SH-SY5Y (cell line): Measurements from ENCODE around the gene TNIK.

Experiments used
- GATA2 ChIP-seq: IDR thresholded peaks from 2 replicates; pipeline ENCODE4 v1.6.1; 2011; ENCODE audit warnings: mild to moderate bottlenecking, low read depth, low read length
- GATA3 ChIP-seq: IDR thresholded peaks from 2 replicates; pipeline ENCODE4 v1.6.1; 2011; ENCODE audit warnings: low read depth, mild to moderate bottlenecking, low read length, moderate library complexity

Gene TNIK

DNA sequence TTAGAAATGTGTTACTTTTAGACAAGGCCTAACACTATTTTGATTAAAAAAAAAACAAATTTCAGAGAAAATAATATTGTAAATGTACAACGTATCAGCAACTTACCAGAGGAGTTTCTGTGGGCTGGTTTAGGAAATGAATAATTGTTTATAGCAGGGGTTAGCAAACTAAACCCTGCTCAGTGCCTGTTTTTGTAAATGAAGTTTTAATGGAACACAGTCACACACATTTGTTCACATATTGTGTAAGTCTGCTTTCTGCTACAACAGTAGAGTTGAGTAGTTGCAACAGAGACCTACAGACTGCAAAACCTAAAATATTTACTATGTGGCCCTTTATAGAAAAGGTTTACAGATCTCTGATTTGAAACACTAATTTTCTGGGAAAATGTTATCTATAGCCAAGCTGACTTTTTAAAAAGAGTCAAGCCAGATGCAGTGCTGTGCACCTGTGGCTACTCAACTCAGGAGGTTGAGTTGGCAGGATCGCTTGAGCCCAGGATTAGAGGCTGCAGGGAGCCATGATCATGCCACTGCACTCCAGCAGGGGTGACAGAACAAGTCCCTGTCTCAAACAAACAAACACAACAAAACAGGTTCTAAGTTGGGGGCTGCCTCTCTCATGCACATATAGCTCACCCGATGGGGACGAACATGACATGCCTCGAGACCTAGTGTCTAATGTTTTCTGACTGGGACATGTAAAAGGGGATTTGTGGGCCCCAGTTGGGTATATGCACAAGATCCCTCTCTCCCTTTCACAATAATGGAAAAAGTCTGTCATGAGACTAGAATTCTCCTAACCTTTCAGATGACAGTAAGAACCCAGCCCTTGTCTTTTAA is 182.5 kb downstream of the TNIK start:
- TF ChIP-seq GATA2 = no peak
- TF ChIP-seq GATA3 = no peak

DNA sequence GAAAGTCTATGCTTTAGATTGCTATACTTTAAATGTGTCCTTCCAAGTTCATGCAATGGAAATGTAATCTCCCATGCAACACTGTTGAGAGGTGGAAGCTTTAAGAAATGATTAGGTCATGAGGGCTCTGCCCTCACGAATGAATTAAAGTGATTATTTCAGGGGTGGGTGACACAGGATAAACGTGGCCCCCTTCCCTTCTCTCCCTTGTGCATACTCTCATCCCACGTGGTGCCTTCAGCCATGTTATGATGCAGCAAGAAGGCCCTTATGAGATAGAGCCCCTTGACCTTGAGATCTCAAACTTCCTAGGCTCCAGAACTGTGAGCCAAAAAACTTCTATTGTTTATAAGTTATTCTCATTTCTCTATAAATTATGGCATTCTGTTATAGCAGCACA is 183.3 kb downstream of the TNIK start:
- TF ChIP-seq GATA2 = no peak
- no peak for TF ChIP-seq GATA3

DNA sequence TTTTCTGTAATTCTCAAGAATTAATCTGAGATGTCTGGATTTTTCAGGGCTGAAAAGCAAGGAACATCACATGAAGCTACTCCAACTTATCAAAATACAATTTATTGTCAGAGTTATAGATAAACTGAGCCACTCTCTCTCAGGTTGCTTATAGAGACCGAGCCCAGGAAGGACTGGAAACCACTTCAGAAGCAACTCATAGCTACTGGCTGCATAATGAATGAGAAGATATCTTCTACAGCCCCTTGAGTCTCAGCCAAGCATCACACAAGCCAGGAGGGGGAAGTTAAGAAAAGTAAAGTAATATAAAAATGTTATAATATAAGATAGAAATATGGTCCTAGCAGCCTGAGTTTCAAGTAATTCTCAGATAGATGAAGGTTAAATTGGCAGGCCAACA is 186.0 kb downstream of the TNIK start:
- TF ChIP-seq GATA2 = no peak
- no peak for TF ChIP-seq GATA3

DNA sequence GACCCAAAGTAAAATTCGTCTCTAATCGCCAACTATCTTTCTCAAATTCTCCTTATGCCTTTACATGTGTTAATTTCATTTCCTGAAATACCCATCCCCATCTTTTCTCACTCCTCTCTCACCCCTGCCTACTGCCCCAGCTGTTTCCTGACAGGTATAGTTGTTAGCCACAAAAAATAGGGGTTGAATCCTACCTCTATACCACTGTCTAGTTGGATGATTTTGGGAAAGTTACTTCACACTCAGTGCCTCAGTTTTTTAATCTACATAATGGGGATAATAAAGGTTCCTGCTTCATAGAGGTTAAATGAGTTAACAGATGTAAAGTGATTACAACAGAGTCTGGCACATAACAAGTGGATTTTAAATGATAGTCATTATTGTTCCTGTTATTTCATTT is 189.7 kb downstream of the TNIK start:
- no peak for TF ChIP-seq GATA3
- TF ChIP-seq GATA2 = no peak

DNA sequence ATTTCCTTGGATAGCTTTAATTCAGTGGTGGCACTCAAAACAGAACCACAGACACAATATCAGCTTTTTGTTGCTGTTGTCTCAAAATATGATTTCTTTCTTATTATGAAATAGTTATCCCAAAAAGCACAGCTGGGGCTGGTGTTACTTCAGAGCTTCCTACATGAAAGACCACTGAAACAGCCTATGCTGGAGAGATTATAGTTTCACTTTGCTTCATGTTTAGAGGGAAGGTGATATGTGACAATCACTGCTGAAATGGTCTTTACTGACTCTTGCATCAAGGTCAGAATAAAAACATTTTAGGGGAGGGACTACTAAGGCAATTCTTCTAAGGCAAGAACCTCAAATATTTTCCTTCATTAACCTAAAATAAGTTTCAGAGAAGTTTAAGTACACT is 190.7 kb downstream of the TNIK start:
- no peak for TF ChIP-seq GATA3
- no peak for TF ChIP-seq GATA2

DNA sequence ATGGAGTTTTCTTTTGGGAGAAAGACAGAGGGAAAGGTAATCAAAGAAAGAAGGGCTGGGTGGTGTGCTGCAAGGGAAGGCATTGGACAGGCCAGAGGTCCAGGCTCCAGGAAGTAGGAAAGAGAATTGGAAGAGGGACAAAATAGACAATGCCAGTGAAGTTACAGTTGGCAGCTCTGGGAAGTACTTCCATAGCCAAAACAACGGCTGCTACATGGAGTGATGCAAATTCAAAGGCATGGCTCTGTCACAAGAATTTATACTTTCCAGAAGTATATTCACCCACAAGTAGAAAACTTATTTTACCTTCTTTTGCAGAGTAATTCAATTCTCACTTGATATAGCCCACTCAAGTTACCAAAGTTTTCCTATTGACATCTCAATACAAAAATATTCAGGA is 191.5 kb downstream of the TNIK start:
- no peak for TF ChIP-seq GATA2

DNA sequence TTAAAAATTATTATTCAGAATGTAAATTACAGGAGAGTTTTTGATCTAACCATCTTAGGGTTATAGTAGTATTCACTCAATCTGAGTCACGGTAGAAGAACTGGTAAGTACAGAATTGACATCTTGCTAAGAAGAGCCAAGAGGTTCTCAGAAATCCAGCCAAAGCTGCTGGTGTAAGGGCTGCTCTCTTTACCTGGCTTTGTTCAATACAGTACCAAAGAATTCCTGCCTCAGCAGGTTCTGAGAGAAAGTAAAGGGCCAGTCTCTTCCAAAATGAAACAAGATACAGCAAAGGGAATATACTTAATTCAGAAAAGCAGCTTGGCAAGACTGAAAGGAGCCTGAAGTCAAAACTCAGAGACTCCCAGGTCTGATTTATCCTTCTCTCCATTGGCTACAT is 193.1 kb downstream of the TNIK start:
- no peak for TF ChIP-seq GATA3
- no peak for TF ChIP-seq GATA2

DNA sequence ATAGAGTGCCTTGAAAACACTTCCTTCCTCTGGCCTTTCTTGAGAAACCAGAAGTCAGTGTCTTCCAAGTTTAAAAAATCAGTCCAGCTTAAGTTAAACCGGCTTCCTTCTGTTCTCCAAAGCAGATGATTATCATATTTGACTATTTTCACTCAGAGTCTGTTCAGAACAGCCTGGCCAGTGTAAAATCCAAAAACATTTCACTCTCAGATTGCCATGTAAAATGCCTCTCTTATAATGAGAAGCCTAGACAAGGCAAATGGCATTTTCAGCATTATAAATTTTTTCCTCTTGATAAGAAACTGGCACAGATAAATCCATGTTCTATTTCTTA is 193.5 kb downstream of the TNIK start:
- TF ChIP-seq GATA2 (no peak), GATA3 (no peak)

DNA sequence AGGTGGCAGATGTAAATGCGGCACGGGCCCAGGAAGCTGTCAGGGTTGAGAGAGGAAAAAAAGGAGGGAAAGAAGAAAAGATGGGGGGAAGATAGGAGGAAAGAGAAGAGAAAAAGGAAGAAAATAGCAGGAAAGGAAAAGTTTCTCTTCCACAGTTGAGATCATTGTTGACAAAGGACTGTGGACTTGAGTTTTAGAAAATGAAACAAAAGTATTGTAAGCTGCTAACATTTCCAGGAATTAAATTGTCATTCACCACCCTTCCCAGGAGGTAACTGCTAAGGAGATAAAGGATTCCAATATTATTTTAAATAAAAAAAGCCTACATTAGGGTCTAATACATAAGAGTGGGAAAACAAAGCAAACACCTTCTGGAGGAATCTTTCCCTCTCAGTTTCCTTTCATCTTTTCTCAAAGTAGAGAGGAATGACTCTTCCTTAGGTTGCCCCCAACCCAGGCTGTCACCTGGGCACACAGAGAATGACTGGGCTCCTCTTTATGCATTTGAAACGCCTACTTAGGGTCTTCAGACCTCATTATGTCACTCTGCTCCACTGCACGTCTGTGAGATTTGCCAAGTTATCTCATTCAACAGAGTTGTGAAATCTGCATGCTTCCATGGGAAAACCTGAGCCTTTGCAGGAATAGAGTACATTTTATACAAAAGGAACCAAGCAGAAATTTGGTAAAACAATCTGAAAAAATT is 194.0 kb downstream of the TNIK start:
- TF ChIP-seq GATA2 (no peak), GATA3 (no peak)

DNA sequence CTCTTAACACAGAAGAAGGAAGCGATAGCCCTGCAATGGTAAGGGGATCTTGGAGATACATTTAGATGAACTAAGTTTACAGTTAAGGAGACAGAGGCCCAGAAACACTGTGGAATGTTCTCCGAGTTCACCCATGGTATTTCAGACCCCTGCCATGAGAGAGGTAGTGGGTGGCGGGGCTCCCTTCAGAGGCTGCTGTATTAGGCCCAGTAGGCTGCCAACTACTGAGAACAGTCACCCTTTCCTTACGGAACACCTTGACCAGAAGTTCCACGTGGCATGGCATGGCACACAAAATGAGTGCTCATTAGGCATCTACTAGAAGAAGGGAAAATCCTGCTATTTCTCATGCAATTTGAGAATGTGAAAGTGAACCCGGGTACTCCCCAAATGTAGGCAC is 195.4 kb downstream of the TNIK start:
- TF ChIP-seq GATA2 = no peak
- TF ChIP-seq GATA3 = no peak

DNA sequence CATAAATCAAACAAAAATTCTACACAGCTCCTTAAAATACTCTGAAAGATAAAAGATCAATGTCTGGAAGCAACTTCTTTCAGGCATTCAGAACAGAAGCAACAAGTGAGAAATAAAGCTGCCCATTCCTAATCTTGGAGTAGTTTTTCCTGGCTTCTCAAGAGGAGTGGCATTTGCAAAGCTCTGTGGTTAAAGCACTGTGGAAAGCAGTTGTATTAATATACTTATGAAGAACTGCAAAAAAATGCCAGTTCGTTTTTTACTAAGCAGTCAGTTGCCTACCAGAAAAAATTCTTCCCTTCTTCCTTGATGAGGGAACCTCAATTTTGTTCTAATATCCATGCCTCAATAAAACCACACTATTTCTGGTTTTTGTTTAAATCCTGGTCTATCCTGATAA is 197.8 kb downstream of the TNIK start:
- TF ChIP-seq GATA3 = no peak
- TF ChIP-seq GATA2 = no peak

DNA sequence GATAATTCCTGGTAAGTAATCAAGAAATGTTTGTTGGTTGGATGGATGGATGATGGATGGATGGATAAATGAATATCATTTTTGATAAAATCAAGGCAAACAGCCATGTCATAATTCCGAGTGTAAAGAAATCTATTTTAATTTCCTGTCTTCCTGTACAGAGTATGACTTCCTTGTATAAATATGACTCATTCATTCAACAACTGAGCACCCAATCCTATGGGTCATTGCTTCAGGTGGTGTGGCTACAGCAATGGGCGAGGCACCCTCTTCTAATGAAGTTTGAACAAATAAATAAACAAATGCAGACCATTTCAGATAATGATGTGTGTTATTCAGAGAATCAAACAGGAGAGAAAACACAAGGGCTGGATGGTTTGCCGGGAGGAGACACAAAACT is 198.7 kb downstream of the TNIK start:
- TF ChIP-seq GATA2 (no peak), GATA3 (no peak)

DNA sequence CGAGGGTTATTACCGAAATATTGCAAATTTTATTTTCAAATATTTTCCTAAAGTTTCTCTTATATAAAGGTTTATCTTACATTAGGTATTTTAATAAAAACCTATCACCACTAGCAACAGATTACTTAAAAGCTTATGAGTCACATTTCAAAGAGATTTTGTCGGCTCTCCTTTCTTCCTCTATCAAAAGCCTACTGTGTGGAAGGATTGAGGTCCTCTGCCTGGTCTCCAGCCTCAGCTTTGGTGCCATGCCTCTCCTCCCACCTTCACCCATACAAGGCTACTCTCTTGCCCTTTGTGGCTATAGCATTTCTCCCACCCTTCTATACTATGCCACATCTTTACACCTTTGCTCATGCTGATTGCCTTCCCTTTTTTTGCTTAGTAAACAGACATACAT is 199.3 kb downstream of the TNIK start:
- TF ChIP-seq GATA3 (no peak), GATA2 (no peak)

DNA sequence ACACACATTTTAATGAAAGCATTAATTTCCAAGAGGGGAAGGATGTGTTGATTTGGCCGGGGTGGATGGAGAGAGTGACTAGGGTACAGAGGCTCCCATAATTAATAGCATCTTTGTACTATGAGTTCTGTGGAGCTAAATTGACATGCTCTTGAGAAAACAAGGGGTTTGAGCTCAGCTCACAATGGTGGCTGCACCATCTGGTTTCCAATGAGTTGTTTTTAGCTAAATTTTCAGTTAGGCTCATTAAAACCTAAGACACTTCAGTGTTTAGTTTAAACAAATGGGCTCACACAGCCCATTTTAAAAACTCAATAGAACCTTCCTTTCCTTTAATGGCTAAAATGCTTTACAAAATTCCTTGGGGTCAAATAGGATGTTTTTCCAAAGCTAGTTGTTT is 199.7 kb downstream of the TNIK start:
- TF ChIP-seq GATA2 (no peak), GATA3 (no peak)

DNA sequence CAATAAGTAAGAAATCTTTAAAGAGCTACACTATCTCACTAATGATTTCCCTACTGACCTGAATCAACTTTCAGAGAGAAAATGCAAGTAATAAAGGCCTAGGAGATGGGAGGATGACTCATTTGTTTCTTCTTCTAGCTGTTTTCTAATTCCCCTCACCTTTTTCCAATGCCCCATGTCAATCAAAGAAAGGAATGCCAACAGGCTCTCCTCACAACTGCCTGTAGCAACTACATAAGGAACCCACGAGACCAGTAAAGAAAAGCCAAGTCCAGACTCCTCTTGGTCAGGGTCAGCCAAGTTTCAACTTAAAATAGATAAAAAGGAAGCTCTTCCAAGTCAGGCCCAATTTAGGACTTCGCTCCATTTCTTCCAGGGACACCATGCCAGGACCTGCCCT is 201.9 kb downstream of the TNIK start:
- TF ChIP-seq GATA2 = no peak
- TF ChIP-seq GATA3 = no peak
